ENCODE results near the gene FAM98C. TPM values are rescaled to one million over a fixed set of nuclear protein-coding genes. Genes with fewer than 3 reads are reported as not detected.
A peak's percentile ranks its signal among the peaks of the same experiment; 100 is the strongest.

The FAM98C gene
- total RNA-seq, 1 donor from 2014 or later, result 5.8 TPM

GRCh38 chr19:38367041-38367440 lies 35.9 kb upstream of the FAM98C start:
- TF ChIP-seq, protein P1, sequence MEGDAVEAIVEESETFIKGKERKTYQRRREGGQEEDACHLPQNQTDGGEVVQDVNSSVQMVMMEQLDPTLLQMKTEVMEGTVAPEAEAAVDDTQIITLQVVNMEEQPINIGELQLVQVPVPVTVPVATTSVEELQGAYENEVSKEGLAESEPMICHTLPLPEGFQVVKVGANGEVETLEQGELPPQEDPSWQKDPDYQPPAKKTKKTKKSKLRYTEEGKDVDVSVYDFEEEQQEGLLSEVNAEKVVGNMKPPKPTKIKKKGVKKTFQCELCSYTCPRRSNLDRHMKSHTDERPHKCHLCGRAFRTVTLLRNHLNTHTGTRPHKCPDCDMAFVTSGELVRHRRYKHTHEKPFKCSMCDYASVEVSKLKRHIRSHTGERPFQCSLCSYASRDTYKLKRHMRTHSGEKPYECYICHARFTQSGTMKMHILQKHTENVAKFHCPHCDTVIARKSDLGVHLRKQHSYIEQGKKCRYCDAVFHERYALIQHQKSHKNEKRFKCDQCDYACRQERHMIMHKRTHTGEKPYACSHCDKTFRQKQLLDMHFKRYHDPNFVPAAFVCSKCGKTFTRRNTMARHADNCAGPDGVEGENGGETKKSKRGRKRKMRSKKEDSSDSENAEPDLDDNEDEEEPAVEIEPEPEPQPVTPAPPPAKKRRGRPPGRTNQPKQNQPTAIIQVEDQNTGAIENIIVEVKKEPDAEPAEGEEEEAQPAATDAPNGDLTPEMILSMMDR (IDR thresholded peaks at IDR 0.05; ENCODE audit: partially characterized antibody, unreplicated experiment), result no peak
- H3K27ac Mint-ChIP-seq (ENCODE audit: unreplicated experiment), result no peak overlapping the region
- H3K36me3 Mint-ChIP-seq (ENCODE audit: unreplicated experiment), result peaks cover 5% of the 10 kb centered on the region
- no peak for DNase-seq
- H3K27me3 Mint-ChIP-seq (ENCODE audit: unreplicated experiment), result peaks cover 7% of the 10 kb centered on the region
- H3K4me3 Mint-ChIP-seq (ENCODE audit: unreplicated experiment), result no peak overlapping the region
- peaks cover 5% of the 10 kb centered on the region for H3K4me1 Mint-ChIP-seq (ENCODE audit: low read depth, unreplicated experiment)
- peaks cover 12% of the 10 kb centered on the region for H3K9me3 Mint-ChIP-seq (ENCODE audit: unreplicated experiment)

- H3K4me1 Mint-ChIP-seq (ENCODE audit: low read depth, unreplicated experiment), result peaks cover 5% of the 10 kb centered on the region
- H3K9me3 Mint-ChIP-seq (ENCODE audit: unreplicated experiment), result peaks cover 13% of the 10 kb centered on the region
- TF ChIP-seq, protein P1 (IDR thresholded peaks at IDR 0.05; ENCODE audit: partially characterized antibody, unreplicated experiment), result no peak
- no peak overlapping the region for H3K4me3 Mint-ChIP-seq (ENCODE audit: unreplicated experiment)
- H3K27me3 Mint-ChIP-seq (ENCODE audit: unreplicated experiment), result peaks cover 9% of the 10 kb centered on the region
- peaks cover 5% of the 10 kb centered on the region for H3K36me3 Mint-ChIP-seq (ENCODE audit: unreplicated experiment)
- DNase-seq, result no peak
- no peak overlapping the region for H3K27ac Mint-ChIP-seq (ENCODE audit: unreplicated experiment)
Observed at GRCh38 chr19:38369584-38369983, 33.3 kb upstream of the FAM98C start.

GRCh38 chr19:38370299-38370698 lies 32.6 kb upstream of the FAM98C start:
- Mint-ChIP-seq H3K4me1 (ENCODE audit: low read depth, unreplicated experiment) (peaks cover 7% of the 10 kb centered on the region), H3K4me3 (ENCODE audit: unreplicated experiment) (no peak overlapping the region)

DNA sequence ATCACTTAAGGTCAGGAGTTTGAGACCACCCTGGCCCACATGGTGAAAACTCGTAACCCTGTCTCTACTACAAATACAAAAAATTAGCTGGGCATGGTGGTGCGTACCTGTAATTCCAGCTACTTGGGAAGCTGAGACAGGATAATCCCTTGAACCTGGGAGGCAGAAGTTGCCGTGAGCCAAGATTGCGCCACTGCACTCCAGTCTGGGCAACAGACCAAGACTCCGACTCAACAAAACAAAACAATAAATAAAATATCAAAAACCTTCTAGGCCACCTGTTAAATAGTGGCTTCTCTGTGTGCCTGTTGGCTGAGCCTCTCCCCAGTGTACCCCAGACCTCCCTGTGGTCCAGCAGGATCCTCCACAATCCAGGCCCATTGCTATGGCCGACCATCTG lies 31.8 kb upstream of the FAM98C start:
- Mint-ChIP-seq H3K4me1 (ENCODE audit: low read depth, unreplicated experiment) (peaks cover 13% of the 10 kb centered on the region), H3K4me3 (ENCODE audit: unreplicated experiment) (no peak overlapping the region), H3K27me3 (ENCODE audit: unreplicated experiment) (peaks cover 12% of the 10 kb centered on the region), H3K27ac (ENCODE audit: unreplicated experiment) (no peak overlapping the region), H3K36me3 (ENCODE audit: unreplicated experiment) (peaks cover 5% of the 10 kb centered on the region), H3K9me3 (ENCODE audit: unreplicated experiment) (peaks cover 18% of the 10 kb centered on the region)
- TF ChIP-seq, protein P1 (IDR thresholded peaks at IDR 0.05; ENCODE audit: partially characterized antibody, unreplicated experiment), result no peak
- no peak for DNase-seq

More at GRCh38 chr19:38370299-38370698, 32.6 kb upstream of the FAM98C start:
- DNase-seq, result no peak
- peak overlapping the region; percentile 74 for H3K27ac Mint-ChIP-seq (ENCODE audit: unreplicated experiment)
- peaks cover 10% of the 10 kb centered on the region for H3K27me3 Mint-ChIP-seq (ENCODE audit: unreplicated experiment)
- TF ChIP-seq, protein P1 (IDR thresholded peaks at IDR 0.05; ENCODE audit: partially characterized antibody, unreplicated experiment), result no peak
- peaks cover 5% of the 10 kb centered on the region for H3K36me3 Mint-ChIP-seq (ENCODE audit: unreplicated experiment)
- H3K9me3 Mint-ChIP-seq (ENCODE audit: unreplicated experiment), result peaks cover 18% of the 10 kb centered on the region

- Mint-ChIP-seq H3K9me3 (ENCODE audit: unreplicated experiment) (peaks cover 14% of the 10 kb centered on the region), H3K27me3 (ENCODE audit: unreplicated experiment) (peaks cover 9% of the 10 kb centered on the region), H3K4me3 (ENCODE audit: unreplicated experiment) (peak overlapping the region; percentile 97), H3K4me1 (ENCODE audit: low read depth, unreplicated experiment) (peaks cover 14% of the 10 kb centered on the region), H3K36me3 (ENCODE audit: unreplicated experiment) (peaks cover 5% of the 10 kb centered on the region), H3K27ac (ENCODE audit: unreplicated experiment) (peak overlapping the region; percentile 97)
- TF ChIP-seq, protein P1 (IDR thresholded peaks at IDR 0.05; ENCODE audit: partially characterized antibody, unreplicated experiment), result no peak
- DNase-seq, result no peak
Observed at GRCh38 chr19:38373907-38374331, 29.0 kb upstream of the FAM98C start.

All from glutamatergic neuron (in vitro differentiated cells).